Right lung (tissue), 5 donors: ENCODE results near the gene ARMCX5. TPM values are rescaled to one million over a fixed set of nuclear protein-coding genes. Genes with fewer than 3 reads are reported as not detected.

ENCODE experiments used
- polyA plus RNA-seq, 5 donors: library from polyadenylated mRNA; unstranded; fragments of 120-200 nt; gene quantifications; one replicate each; pipeline versions ENCODE4 v1.2.1 to v1.2.3, GENCODE V29; 2013; ENCODE audit warnings: inconsistent platforms in 1 of 5, low replicate concordance in 1 of 5; ENCODE audit not compliant: insufficient read length in 5 of 5, insufficient read depth in 1 of 5

ARMCX5 gene
- polyA plus RNA-seq, 5 donors: 10.5 to 18.9 (median 17.1) TPM

Other genes starting within 250 kb of the ARMCX5 start
- gene NXF2B, start 159.5 kb upstream of the ARMCX5 start, polyA plus RNA-seq: under 1 TPM in 4 of 5 donors, not detected in 1; 0.36 to 0.76 (median 0.61) TPM
- under 1 TPM in 3 of 5 donors, not detected in 2; 0.45 to 0.59 (median 0.52) TPM for gene TCP11X2, start 127.7 kb upstream of the ARMCX5 start, polyA plus RNA-seq
- 100 to 1,000 TPM in 1 of 5 donors, 10 to 100 TPM in 4; 48.4 to 107 (median 71.8) TPM for gene TMSB15A, start 82.8 kb upstream of the ARMCX5 start, polyA plus RNA-seq
- 10 to 100 TPM; 15.6 to 24.6 (median 18.3) TPM for gene GPRASP1, start 52.0 kb downstream of the ARMCX5 start, polyA plus RNA-seq
- gene GPRASP2, start 112.9 kb downstream of the ARMCX5 start, polyA plus RNA-seq: 10 to 100 TPM; 27.7 to 38.7 (median 35.6) TPM
- gene GPRASP3, start 121.2 kb downstream of the ARMCX5 start, polyA plus RNA-seq: 10 to 100 TPM; 13.2 to 19.4 (median 17.3) TPM